ENCODE data around the gene CARS1.

Gene CARS1

GRCh38 chr11:3047637-3048036 is 9.6 kb downstream of the CARS1 start:
- TF ChIP-seq CTCF (IDR thresholded peaks at IDR 0.05; ENCODE audit: low read depth, low read length, missing control alignments) = no peak
- no peak for DNase-seq (ENCODE audit: low read depth)
- H3K4me3 ChIP-seq (ENCODE audit: low read depth, low read length) = no peak overlapping the region

GRCh38 chr11:3046641-3047040 is 10.6 kb downstream of the CARS1 start:
- H3K4me3 ChIP-seq (ENCODE audit: low read depth, low read length) = no peak overlapping the region
- no peak for TF ChIP-seq CTCF (IDR thresholded peaks at IDR 0.05; ENCODE audit: low read depth, low read length, missing control alignments)
- DNase-seq (ENCODE audit: low read depth) = no peak

GRCh38 chr11:3046190-3046589 is 11.0 kb downstream of the CARS1 start:
- H3K4me3 ChIP-seq (ENCODE audit: low read depth, low read length) = no peak overlapping the region
- peak; percentile 11 for TF ChIP-seq CTCF (IDR thresholded peaks at IDR 0.05; ENCODE audit: low read depth, low read length, missing control alignments)
- no peak for DNase-seq (ENCODE audit: low read depth)

- no peak overlapping the region for H3K4me3 ChIP-seq (ENCODE audit: low read depth, low read length)
- DNase-seq (ENCODE audit: low read depth) = no peak
- no peak for TF ChIP-seq CTCF (IDR thresholded peaks at IDR 0.05; ENCODE audit: low read depth, low read length, missing control alignments)
Observed at GRCh38 chr11:3044915-3045314, 12.3 kb downstream of the CARS1 start.

- H3K4me3 ChIP-seq (ENCODE audit: low read depth, low read length) = no peak overlapping the region
- DNase-seq (ENCODE audit: low read depth) = no peak
- no peak for TF ChIP-seq CTCF (IDR thresholded peaks at IDR 0.05; ENCODE audit: low read depth, low read length, missing control alignments)
Observed at GRCh38 chr11:3044004-3044403, 13.2 kb downstream of the CARS1 start.

GRCh38 chr11:3043315-3043871 is 13.8 kb downstream of the CARS1 start:
- no peak for DNase-seq (ENCODE audit: low read depth)
- no peak for TF ChIP-seq CTCF (IDR thresholded peaks at IDR 0.05; ENCODE audit: low read depth, low read length, missing control alignments)
- H3K4me3 ChIP-seq (ENCODE audit: low read depth, low read length) = no peak overlapping the region

Measured in GM12864 (cell line).